BJ (cell line): ENCODE measurements around the gene CD52. TPM values are rescaled to one million over a fixed set of nuclear protein-coding genes. Genes with fewer than 3 reads are reported as not detected.

Source experiments
- CTCF ChIA-PET: fragments of 350-600 bp; formaldehyde crosslinking; extraction: SDS; loops from one replicate; lab custom pipeline; 2021; ENCODE audit warnings: antibody characterized with exemption, inconsistent platforms; lab: Yijun Ruan, JAX
- POLR2A ChIA-PET: fragments of 300-600 bp; sonication (Branson Sonifier 250); formaldehyde crosslinking; extraction: SDS; loops from one replicate; lab custom pipeline; 2021; ENCODE audit warnings: antibody characterized with exemption; lab: Charles Lee
- DNase-seq: peaks from one replicate; pipeline ENCODE4 v3.0.0-alpha.2; 2011; ENCODE audit warnings: low read depth
- H3K27me3 ChIP-seq: 2 replicates; pipeline ENCODE4 v1.6.0; 2011; ENCODE audit warnings: low read length; ENCODE audit not compliant: control insufficient read depth, insufficient read depth
- H3K36me3 ChIP-seq: 2 replicates; pipeline ENCODE4 v1.5.1; 2011; ENCODE audit warnings: low read length; ENCODE audit not compliant: control insufficient read depth, insufficient read depth
- H3K4me3 ChIP-seq: 2 replicates; pipeline ENCODE4 v1.5.1; 2011; ENCODE audit warnings: low read depth, mild to moderate bottlenecking, control low read depth, low read length
- CTCF ChIP-seq: IDR thresholded peaks from 2 replicates; pipeline ENCODE4 v1.5.1; 2011; ENCODE audit warnings: low read depth, mild to moderate bottlenecking, control low read depth, inconsistent platforms, low read length, moderate library complexity; ENCODE audit not compliant: insufficient read depth
- polyA plus RNA-seq: library from polyadenylated mRNA; depleted of rRNA; stranded (reverse); fragments of >200 nt; gene quantifications from 2 replicates; pipeline ENCODE4 v1.2.3, GENCODE V29; 2011

CD52 gene
- polyA plus RNA-seq, 1 experiment = not detected

GRCh38 chr1:26284597-26285347, 33.0 kb upstream of the CD52 start:
- Histone ChIP-seq H3K4me3 (no peak overlapping the region), H3K36me3 (no peaks in the 10 kb centered on the region; the same call in 1 of the 2 replicates), H3K27me3 (no peaks in the 10 kb centered on the region)
- DNase-seq = peak; percentile 72
- ChIA-PET CTCF (interaction anchor here (0.8 to 5.0 kb wide), 19 partner anchors 9 to 140 kb away, joined by 3 to 37 read pairs (median 6); partner anchors contain the start of genes CEP85 and ZNF593), POLR2A (interaction anchor here (1.2 kb wide), 1 partner anchor 18 kb away, joined by 3 read pairs; no protein-coding TSS in a partner anchor)
- peak; percentile 73 for TF ChIP-seq CTCF

GRCh38 chr1:26285366-26286063, 32.2 kb upstream of the CD52 start:
- DNase-seq = no peak
- Histone ChIP-seq H3K4me3 (no peak overlapping the region), H3K27me3 (no peaks in the 10 kb centered on the region), H3K36me3 (no peaks in the 10 kb centered on the region; the same call in 1 of the 2 replicates)
- TF ChIP-seq CTCF = 0 out of 2 replicates have a peak, but pooled peaks have one; percentile 23
- ChIA-PET CTCF (interaction anchor here (0.7 to 5.0 kb wide), 16 partner anchors 8 to 132 kb away, joined by 3 to 37 read pairs (median 8); partner anchors contain the start of genes CEP85 and ZNF593), POLR2A (interaction anchor here (1.2 kb wide), 1 partner anchor 17 kb away, joined by 3 read pairs; no protein-coding TSS in a partner anchor)

- ChIA-PET POLR2A (no interaction called here), CTCF (interaction anchor here (2.0 to 5.0 kb wide), 7 partner anchors 10 to 131 kb away, joined by 9 to 37 read pairs (median 12); partner anchors contain the start of gene CEP85)
- no peak for DNase-seq
- Histone ChIP-seq H3K36me3 (no peaks in the 10 kb centered on the region; the same call in 1 of the 2 replicates), H3K27me3 (no peaks in the 10 kb centered on the region), H3K4me3 (no peak overlapping the region)
- TF ChIP-seq CTCF = no peak
Measured at GRCh38 chr1:26286064-26286416, 31.7 kb upstream of the CD52 start.

GRCh38 chr1:26287033-26287711, 30.6 kb upstream of the CD52 start:
- POLR2A ChIA-PET = no interaction called here
- DNase-seq = no peak
- no peak overlapping the region for H3K4me3 ChIP-seq
- CTCF ChIA-PET = interaction anchor here (0.5 to 5.0 kb wide), 5 partner anchors 8 to 278 kb away, joined by 3 to 37 read pairs (median 27); partner anchors contain the start of gene SH3BGRL3
- no peaks in the 10 kb centered on the region for H3K27me3 ChIP-seq
- H3K36me3 ChIP-seq = no peaks in the 10 kb centered on the region; the same call in 1 of the 2 replicates
- TF ChIP-seq CTCF = no peak
